GM18858 (cell line): Measurements from ENCODE around the gene RTN4R.

Source experiments
- ATAC-seq: cut with Tn5 transposase; IDR thresholded peaks from one replicate; pipeline ENCODE4 v1.9.1; 2021; ENCODE audit not compliant: unreplicated experiment

The RTN4R gene

GRCh38 chr22:20218987-20219386 lies 49.1 kb downstream of the RTN4R start:
- ATAC-seq: no peak

- no peak for ATAC-seq
Observed at GRCh38 chr22:20218326-20218872, 49.7 kb downstream of the RTN4R start.

GRCh38 chr22:20217563-20217962 lies 50.6 kb downstream of the RTN4R start:
- ATAC-seq: no peak

DNA sequence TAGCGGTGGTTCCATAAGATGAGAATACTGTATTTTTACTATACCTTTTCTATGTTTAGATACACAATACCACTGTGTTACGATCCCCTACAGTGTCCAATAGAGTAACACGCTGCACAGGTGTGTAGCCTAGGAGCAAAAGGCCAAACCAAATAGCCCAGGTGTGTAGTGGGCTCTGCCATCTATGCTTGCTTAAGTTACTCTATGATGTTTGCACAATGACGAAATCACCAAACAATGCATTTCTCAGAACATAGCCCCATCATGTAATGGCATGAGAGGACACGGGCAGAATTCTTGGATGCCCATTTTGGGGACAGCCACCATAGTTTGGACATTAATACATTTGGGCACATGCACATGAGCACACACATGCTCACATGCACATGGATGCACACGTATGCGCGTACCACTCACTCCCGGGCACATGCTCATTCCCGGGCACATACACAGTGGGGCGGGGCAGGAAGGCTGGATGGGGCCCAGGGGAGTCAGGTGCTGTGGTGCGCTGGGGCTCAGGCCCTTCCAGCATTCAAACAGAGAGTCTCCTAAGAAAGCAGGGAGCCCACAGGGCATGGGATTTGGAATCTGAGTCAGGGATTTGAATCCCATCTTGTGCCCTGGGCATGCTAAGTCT lies 51.1 kb downstream of the RTN4R start:
- no peak for ATAC-seq

DNA sequence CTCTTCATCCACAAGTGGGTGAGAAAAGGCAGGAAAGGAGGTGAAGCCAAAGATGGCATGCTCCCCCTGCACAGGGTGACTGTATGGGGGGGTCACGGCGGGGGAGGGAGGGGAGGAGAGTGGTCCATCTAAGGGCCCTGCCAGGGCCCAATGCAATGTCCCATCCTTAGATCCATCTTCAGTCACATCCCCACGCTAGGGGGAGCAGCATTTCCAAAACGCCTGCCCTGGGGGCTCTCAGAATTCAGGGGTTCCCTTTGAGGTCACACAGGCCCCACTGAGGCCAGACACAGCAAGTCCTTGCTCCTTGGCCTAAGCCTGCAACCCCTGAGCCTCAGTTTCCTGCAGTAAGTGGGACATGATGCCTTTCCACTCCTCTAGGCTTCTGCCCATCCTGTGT lies 52.4 kb downstream of the RTN4R start:
- ATAC-seq: no peak

GRCh38 chr22:20214853-20215252 lies 53.3 kb downstream of the RTN4R start:
- ATAC-seq: no peak

- no peak for ATAC-seq
Observed at GRCh38 chr22:20213833-20214708, 54.0 kb downstream of the RTN4R start.

GRCh38 chr22:20212754-20213699 lies 55.1 kb downstream of the RTN4R start:
- ATAC-seq: no peak

GRCh38 chr22:20211997-20212753 lies 55.9 kb downstream of the RTN4R start:
- no peak for ATAC-seq

- no peak for ATAC-seq
Observed at GRCh38 chr22:20211409-20211996, 56.6 kb downstream of the RTN4R start.

DNA sequence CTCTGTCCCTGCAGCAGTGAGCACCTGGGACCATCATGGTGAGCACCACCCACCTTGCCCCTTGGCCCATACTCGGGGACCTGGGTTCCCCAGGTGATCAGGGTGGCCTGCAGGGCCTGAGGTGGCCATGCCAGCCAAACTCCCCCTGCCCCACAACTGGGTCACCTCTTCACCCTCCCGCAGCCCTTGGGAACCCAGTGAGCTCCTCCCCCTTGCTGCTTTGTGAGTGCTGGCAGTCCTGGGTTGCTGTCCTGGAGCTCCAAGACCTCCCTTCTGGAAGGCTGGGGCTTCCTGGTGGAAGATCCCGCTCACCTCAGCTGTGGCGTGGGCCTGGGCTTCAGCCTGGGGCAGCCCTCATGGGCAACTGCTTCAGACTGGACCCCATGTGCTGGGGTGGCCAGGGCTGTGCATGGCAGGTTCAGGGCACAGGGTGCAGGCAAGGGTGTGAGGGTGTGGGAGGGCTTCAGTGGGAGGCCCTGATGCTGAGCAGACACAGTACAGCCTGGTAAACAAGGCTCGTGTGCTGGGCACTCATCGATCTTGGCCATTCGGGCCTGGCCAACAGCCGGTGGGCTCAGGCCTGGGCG lies 57.6 kb downstream of the RTN4R start:
- ATAC-seq: no peak

GRCh38 chr22:20209761-20210250 lies 58.3 kb downstream of the RTN4R start:
- no peak for ATAC-seq

DNA sequence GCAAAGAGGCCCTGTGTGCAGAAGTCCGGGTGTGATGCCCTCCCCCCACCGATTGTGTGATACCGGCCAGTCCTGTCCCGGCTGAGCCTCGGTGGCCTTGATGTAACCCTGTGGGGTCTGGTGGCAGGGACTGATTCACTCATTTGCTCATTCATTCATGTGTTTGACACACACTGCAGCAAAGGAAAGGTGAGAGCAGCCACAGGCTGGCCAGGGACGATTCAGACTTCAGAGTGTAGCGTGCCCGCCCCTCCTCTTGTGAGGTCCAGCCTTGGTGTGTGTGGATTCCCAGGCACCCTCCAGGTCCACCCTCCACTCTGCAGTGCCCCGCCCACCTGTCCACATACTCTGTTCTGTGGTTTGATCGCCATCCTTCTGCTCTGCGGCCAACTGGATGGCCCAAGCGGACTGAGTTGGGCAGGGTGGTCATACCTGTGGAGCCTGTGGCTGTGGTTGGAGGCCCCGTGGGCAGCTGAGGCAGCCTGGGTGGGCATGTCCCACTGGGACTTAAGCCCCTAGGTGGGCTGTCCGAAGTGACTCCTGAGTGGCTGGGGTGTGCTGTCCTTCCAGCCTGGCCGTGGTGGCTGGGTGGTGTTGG lies 59.3 kb downstream of the RTN4R start:
- ATAC-seq: no peak

DNA sequence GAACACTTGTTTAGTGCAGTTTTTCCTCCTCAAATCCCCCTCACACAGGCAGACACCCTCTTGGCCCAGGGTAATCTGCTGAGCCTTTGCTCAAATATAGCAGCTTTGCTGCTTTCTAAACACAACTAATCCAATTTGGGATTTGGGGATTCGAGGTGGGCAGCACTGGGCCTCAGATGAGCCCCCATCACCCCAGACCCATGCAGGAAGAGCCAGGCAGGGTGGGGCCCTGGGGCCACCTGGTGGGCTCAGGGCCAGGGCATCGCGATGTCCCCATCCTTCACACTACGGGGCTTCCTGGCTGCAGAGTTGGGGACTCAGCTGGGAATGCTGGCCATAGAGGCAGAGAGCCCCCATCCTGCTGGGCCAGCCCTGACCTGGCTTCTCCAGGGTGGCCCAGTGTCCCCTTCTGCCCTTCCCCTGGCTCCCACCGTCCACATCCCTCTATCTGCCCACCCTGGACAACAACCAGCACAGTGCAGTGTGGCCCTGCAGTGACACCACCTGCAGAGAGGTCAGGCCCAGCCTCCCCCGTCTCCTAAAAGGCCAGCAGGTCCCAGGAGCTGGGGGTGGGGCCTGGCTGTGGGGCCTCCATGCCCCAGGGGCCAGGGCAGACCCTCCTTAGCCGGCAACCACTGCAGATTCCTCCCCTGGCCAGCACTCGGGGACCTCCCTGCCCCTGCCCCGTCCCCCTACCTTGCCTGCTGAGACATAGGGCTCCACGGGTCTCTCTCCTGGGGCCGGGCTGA lies 60.7 kb downstream of the RTN4R start:
- ATAC-seq: no peak

DNA sequence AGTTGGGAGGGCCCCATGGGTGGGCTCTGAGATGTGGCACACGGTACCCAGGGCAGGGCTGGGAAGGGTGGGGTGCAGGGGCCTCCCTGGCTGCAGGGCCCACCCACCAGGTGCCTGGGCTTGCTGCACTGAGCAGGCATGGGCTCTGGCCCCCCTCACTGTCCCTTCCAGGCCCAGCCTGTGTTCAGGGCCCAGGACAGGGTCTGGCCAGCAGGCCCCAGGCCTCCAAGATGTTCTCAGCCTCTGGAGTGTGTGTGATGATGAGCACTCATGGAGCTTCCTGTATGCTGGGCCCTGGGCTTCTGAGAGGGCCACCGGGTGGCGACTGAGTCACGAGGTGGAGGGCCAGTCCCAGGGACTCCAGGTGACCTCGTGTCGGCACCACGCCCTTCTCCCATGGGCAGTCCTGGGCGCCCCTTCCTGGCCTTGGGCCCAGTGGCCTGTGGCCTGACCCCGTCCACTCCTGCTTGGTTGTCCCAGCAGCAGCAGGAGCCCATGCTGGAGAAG lies 61.4 kb downstream of the RTN4R start:
- ATAC-seq: no peak

DNA sequence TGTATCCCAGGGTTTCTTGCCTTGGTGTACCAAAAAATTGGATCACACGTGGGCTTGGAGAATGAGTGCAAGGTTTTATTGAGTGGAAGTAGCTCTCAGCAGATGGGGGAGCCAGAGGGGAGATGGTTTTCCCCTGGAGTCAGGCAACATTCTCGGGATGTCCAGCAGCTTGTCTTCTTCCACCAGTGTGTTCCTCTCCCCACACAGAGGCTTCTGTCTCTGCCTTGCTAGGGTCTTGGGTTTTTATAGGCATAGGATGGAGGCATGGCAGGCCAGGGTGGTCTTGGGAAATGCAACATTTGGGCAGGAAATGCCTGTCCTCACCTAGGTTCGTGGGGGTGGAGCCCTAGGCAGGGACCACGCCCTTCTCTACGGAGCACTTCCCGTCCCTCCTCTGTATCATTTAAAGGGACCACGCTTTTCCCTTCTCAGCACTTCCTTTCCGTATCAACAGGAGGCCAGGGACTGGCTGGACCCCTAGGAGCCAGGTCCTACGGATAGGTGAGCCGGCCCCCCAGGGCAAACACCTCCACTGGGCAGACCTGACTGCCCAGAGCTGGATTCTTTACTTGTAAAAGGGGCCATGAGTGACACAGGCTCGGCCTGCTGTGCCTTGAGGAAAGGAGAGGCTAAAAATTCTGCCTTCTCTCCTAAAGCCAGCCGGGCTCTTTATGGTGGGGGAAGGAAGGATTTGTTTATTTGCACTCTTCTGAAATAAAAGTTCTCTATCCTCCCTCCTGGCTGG lies 62.0 kb downstream of the RTN4R start:
- ATAC-seq: no peak

GRCh38 chr22:20205464-20205963 lies 62.6 kb downstream of the RTN4R start:
- no peak for ATAC-seq
